ENCODE data around the gene GLIS2.

The GLIS2 gene

GRCh38 chr16:4313563-4314531, 2.0 kb upstream of the GLIS2 start:
- in situ Hi-C loops (cut with HindIII; ENCODE audit: low sequenced_read_pairs), result no loop called here
- DNase-seq (ENCODE audit: low read depth), result no peak
- peak; percentile 71 for TF ChIP-seq CTCF (IDR thresholded peaks at IDR 0.05; ENCODE audit: low read depth, low read length, missing control alignments)
- no peak overlapping the region for H3K4me3 ChIP-seq (ENCODE audit: low read depth, low read length)

DNA sequence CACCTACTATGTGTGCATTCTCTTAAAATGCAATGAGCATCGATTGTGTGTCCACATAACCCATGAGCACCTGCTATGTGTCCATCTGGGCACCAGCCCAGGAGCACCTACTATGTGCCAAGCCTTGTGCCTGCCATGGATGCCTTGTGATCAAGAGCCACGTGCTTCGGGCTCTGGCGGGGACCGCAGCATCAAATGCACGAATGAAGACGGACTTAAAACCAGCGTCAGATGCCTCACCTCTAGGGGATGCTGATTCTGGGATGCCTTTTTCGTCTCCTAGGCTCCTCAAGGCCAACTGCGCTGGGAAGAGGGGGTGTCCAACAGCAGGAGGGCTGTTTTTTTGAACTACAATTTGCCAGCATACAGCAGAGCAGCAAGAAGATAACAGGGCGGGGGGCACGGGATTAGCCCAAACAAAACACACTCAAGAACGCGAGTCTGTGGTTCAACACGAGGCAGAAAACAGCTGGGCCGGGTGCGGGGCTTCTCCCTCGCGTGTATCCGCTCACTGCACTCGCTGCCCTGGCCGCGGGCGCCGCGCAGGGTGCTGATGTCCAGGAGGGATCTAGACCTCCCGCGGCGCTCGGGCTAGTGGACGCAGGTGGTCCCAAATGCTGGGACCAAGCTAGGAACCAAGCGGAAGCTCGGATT, 1.2 kb upstream of the GLIS2 start:
- peak overlapping the region; percentile 75 for H3K4me3 ChIP-seq (ENCODE audit: low read depth, low read length)
- DNase-seq (ENCODE audit: low read depth), result no peak
- in situ Hi-C loops (cut with HindIII; ENCODE audit: low sequenced_read_pairs), result no loop called here
- TF ChIP-seq CTCF (IDR thresholded peaks at IDR 0.05; ENCODE audit: low read depth, low read length, missing control alignments), result no peak

- no peak for DNase-seq (ENCODE audit: low read depth)
- H3K4me3 ChIP-seq (ENCODE audit: low read depth, low read length), result peak overlapping the region; percentile 75
- TF ChIP-seq CTCF (IDR thresholded peaks at IDR 0.05; ENCODE audit: low read depth, low read length, missing control alignments), result no peak
- in situ Hi-C loops (cut with HindIII; ENCODE audit: low sequenced_read_pairs), result no loop called here
Measured at GRCh38 chr16:4316108-4316863, 419 bp downstream of the GLIS2 start.

GRCh38 chr16:4316864-4317531, 1.1 kb downstream of the GLIS2 start:
- H3K4me3 ChIP-seq (ENCODE audit: low read depth, low read length), result peak overlapping the region; percentile 75
- no peak for TF ChIP-seq CTCF (IDR thresholded peaks at IDR 0.05; ENCODE audit: low read depth, low read length, missing control alignments)
- no peak for DNase-seq (ENCODE audit: low read depth)
- in situ Hi-C loops (cut with HindIII; ENCODE audit: low sequenced_read_pairs), result no loop called here

DNA sequence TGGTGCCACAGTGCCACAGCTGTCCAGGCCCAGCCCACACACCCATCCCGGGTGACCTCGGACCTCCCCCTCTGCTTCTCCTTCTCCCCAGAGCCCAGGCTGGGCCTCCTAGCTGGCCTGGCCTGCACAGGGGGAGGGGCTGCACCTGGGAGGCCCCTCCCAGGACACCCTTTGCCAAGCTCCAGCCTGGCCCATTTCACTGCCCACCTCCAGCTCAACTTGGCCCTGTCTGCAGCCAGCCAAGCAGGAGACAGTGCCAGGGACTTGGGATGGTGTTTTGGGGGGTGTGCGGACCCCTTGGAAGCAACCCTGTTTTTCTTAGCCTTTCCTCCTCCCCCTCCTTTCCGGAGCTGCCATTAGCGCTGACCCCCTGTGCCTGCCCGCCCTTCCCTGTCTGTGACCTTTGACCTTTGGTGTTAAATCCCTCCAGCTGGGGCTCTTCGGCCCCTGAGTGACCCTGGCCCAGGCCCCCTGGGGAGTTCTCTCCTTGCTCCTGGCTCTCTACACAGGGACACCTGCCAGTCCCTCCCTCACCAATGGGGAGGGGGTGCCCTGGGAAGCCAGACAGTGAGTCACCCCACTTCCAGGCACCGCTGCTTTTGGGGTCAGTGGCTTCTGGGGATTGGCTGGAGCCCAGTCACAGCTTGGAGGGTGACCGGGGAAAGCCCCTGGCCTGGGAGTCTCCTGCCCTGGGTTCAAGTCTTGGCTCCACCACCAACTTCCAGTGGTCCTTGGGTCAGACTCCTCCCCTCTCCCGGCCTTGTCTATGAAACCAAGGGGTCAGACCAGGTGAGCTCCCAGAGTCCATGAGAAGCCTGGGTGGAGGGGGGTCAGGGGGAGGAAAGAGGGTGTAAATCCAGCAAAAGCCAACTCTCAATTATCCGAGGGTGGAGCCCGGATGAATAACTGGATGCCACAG, 1.9 kb downstream of the GLIS2 start:
- no peak for DNase-seq (ENCODE audit: low read depth)

More for the DNA sequence above, 1.9 kb downstream of the GLIS2 start:
- H3K4me3 ChIP-seq (ENCODE audit: low read depth, low read length), result peak overlapping the region; percentile 75
- no peak for TF ChIP-seq CTCF (IDR thresholded peaks at IDR 0.05; ENCODE audit: low read depth, low read length, missing control alignments)
- in situ Hi-C loops (cut with HindIII; ENCODE audit: low sequenced_read_pairs), result no loop called here
